Stimulated activated naive B cell treated with anti-CD40 and anti-IgM and Interleukin-4, amounts not matched to agents 10 μg/mL and 1 μg/mL and 100 μg/mL, for 72 hours (primary cell): ENCODE measurements around the gene ZCCHC9.
"Not testable (repeated sequence)": the region's sequence is repeated elsewhere in the genome, so short reads cannot be mapped to it uniquely, and the experiment has no call there.

Source experiments
- ATAC-seq, 2 donors: fragments of 150-1000 bp; cut with Tn5 transposase; replicated peaks; 2 replicates each; pipeline ENCODE4 v1.10.0; 2021; ENCODE audit warnings: moderate library complexity in 1 of 2
- DNase-seq: peaks from one replicate; pipeline ENCODE4 v3.0.0; 2021
- H3K27ac Mint-ChIP-seq: one replicate; pipeline ENCODE4 v1.8.0; 2022; ENCODE audit warnings: mild to moderate bottlenecking, mixed read lengths
- H3K27me3 Mint-ChIP-seq, 2 donors: one replicate each; pipeline ENCODE4 v1.8.0; 2022; ENCODE audit warnings: mixed read lengths in 2 of 2
- H3K36me3 Mint-ChIP-seq, 2 donors: one replicate each; pipeline ENCODE4 v1.8.0; 2022; ENCODE audit warnings: mixed read lengths in 2 of 2, mild to moderate bottlenecking in 1 of 2
- H3K4me1 Mint-ChIP-seq, 2 donors: one replicate each; pipeline ENCODE4 v1.8.0; 2022; ENCODE audit warnings: mixed read lengths in 2 of 2, mild to moderate bottlenecking in 1 of 2
- H3K4me3 Mint-ChIP-seq, 2 donors: one replicate each; pipeline ENCODE4 v1.8.0; 2022; ENCODE audit warnings: mild to moderate bottlenecking in 2 of 2, mixed read lengths in 2 of 2, moderate library complexity in 1 of 2
- H3K9me3 Mint-ChIP-seq, 2 donors: one replicate each; pipeline ENCODE4 v1.8.0; 2022; ENCODE audit warnings: mixed read lengths in 2 of 2, mild to moderate bottlenecking in 1 of 2

The ZCCHC9 gene

DNA sequence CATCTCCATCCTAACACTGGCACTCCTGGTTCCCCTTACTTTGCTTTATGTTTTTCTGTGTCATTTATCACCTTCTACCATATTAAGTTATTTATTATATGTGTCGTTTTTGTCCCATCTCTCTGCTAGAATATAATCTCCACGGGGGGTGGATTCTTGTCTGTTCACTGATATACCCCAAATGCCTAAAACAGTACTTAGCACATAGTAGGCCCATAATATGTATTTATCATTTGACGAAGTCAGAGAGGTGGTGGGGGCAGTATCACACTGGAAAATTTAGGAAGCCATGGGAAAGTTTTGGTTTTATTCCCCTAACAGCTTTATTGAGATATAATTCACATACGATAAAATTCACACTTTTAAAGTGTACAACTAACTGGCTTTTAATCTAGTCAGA is 14.4 kb downstream of the ZCCHC9 start:
- no peak overlapping the region for H3K27ac Mint-ChIP-seq
- no peak overlapping the region for H3K4me3 Mint-ChIP-seq
- H3K9me3 Mint-ChIP-seq: no peaks in the 10 kb centered on the region
- ATAC-seq (no peak), DNase-seq (no peak)
- peaks cover 13 to 16% of the 10 kb centered on the region in 2 donors for H3K36me3 Mint-ChIP-seq
- no peaks in the 10 kb centered on the region for H3K27me3 Mint-ChIP-seq
- H3K4me1 Mint-ChIP-seq: peaks cover 0 to 2% of the 10 kb centered on the region in 2 donors

- H3K4me3 Mint-ChIP-seq: no peak overlapping the region
- H3K36me3 Mint-ChIP-seq: peaks cover 10 to 11% of the 10 kb centered on the region in 2 donors
- DNase-seq: no peak
- H3K9me3 Mint-ChIP-seq: no peaks in the 10 kb centered on the region
- H3K27me3 Mint-ChIP-seq: no peaks in the 10 kb centered on the region
- peaks cover 0 to 2% of the 10 kb centered on the region in 2 donors for H3K4me1 Mint-ChIP-seq
- no peak overlapping the region for H3K27ac Mint-ChIP-seq
- no peak for ATAC-seq
Observed at GRCh38 chr5:81316571-81316970, 15.2 kb downstream of the ZCCHC9 start.

- H3K27ac Mint-ChIP-seq: no peak overlapping the region
- no peaks in the 10 kb centered on the region for H3K9me3 Mint-ChIP-seq
- H3K27me3 Mint-ChIP-seq: no peaks in the 10 kb centered on the region
- H3K36me3 Mint-ChIP-seq: peaks cover 6 to 11% of the 10 kb centered on the region in 2 donors
- H3K4me3 Mint-ChIP-seq: no peak overlapping the region
- peaks cover 0 to 2% of the 10 kb centered on the region in 2 donors for H3K4me1 Mint-ChIP-seq
- no peak for DNase-seq
- ATAC-seq: no peak
Observed at GRCh38 chr5:81317536-81317935, 16.1 kb downstream of the ZCCHC9 start.

DNA sequence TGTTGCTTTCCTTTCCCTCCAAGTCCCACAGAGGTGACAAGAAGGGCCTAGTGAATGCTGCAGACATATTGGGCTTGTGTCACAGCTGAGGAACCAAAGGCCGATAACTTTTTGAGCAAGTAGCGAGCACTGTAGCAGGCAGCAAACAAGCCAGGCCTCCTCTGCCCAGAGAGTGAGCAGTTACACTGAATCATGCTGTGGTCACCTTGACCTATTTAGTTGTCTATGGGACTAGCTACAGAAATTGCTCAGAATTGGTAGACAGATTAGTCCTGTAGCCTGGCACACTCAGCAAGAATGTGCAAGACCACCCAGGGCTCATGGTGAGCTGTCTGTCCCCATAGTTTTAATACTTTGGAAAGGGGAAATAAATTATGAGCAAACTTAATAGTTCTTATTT is 25.2 kb downstream of the ZCCHC9 start:
- ATAC-seq: no peak
- no peaks in the 10 kb centered on the region for H3K9me3 Mint-ChIP-seq

DNA sequence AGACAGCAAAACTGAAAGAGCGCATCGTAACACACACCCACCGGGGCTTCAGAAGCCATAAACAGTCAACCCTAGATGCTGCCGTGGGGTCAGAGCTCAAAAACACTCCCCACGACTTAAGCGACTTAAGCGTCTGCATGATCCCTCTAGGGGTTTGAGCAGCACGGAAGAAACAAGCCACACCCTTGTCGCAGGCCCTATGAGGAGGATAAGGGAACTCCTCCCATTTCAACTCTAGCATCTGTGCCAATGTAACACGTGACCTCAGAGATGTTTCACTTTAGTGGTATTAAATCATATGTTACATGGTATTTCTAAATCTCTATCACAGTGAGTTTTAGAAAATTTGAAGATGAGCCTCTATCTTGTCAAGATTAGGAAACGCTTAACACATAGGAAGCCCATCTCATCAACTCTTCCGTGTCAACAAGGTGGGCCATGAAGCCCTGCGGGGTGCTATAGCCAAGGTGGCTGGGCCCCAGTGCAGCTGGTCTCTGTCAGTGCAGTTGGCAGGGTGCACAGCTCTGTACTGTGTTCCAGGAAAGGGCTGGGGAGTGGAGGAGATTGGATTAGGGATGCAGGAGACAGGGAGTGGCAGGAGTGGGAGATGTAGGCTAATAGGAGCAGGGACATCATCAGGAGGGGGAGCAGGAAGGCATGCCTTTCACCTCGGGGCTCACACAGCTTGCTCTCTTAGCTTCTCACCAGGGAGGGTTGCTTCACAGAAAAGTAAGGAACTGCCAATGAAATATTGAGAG is 33.1 kb downstream of the ZCCHC9 start:
- H3K27me3 Mint-ChIP-seq: no peaks in the 10 kb centered on the region
- H3K4me3 Mint-ChIP-seq: no peak overlapping the region
- peaks cover 2 to 4% of the 10 kb centered on the region in 2 donors for H3K9me3 Mint-ChIP-seq
- peaks cover 0 to 2% of the 10 kb centered on the region in 2 donors for H3K36me3 Mint-ChIP-seq
- DNase-seq (no peak), ATAC-seq (no peak)
- H3K4me1 Mint-ChIP-seq: no peaks in the 10 kb centered on the region
- H3K27ac Mint-ChIP-seq: no peak overlapping the region

More for the DNA sequence above, 25.2 kb downstream of the ZCCHC9 start:
- H3K4me1 Mint-ChIP-seq: no peaks in the 10 kb centered on the region
- no peak overlapping the region for H3K27ac Mint-ChIP-seq
- H3K36me3 Mint-ChIP-seq: no peaks in the 10 kb centered on the region
- no peaks in the 10 kb centered on the region for H3K27me3 Mint-ChIP-seq
- no peak for DNase-seq
- no peak overlapping the region for H3K4me3 Mint-ChIP-seq

GRCh38 chr5:81335946-81336345 is 34.6 kb downstream of the ZCCHC9 start:
- H3K9me3 Mint-ChIP-seq: peaks cover 2 to 4% of the 10 kb centered on the region in 2 donors
- ATAC-seq (no peak), DNase-seq (no peak)
- H3K4me3 Mint-ChIP-seq: no peak overlapping the region
- no peaks in the 10 kb centered on the region for H3K4me1 Mint-ChIP-seq
- no peaks in the 10 kb centered on the region for H3K27me3 Mint-ChIP-seq
- peaks cover 0 to 2% of the 10 kb centered on the region in 2 donors for H3K36me3 Mint-ChIP-seq
- H3K27ac Mint-ChIP-seq: no peak overlapping the region

DNA sequence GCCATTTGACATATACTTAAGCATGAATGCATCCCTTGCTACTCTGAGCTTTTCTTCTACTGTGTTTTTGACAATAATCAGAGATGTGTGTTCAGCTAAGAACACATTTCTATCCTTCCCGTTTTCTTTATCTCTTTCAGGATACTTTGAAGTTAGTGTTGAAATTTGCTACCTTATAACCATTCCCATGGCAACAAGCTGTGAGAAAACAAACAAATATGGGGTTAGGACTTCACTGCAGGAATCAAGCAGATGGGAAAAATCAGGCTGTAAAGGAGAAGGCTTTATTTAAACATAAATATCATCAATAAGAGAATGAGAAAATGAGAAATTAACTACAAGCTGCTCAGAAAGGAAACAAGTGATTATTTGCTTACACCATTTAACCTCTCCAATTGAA is 35.2 kb downstream of the ZCCHC9 start:
- H3K9me3 Mint-ChIP-seq: peaks cover 2 to 4% of the 10 kb centered on the region in 2 donors
- peaks cover 0 to 2% of the 10 kb centered on the region in 2 donors for H3K36me3 Mint-ChIP-seq
- H3K27me3 Mint-ChIP-seq: no peaks in the 10 kb centered on the region
- ATAC-seq: no peak
- DNase-seq: no peak
- no peaks in the 10 kb centered on the region for H3K4me1 Mint-ChIP-seq
- H3K4me3 Mint-ChIP-seq: no peak overlapping the region
- H3K27ac Mint-ChIP-seq: no peak overlapping the region

GRCh38 chr5:81337803-81338202 is 36.4 kb downstream of the ZCCHC9 start:
- no peak for DNase-seq
- peaks cover 0 to 2% of the 10 kb centered on the region in 2 donors for H3K36me3 Mint-ChIP-seq

GRCh38 chr5:81338213-81338612 is 36.8 kb downstream of the ZCCHC9 start:
- H3K4me1 Mint-ChIP-seq, H3K36me3 Mint-ChIP-seq, H3K27ac Mint-ChIP-seq, H3K9me3 Mint-ChIP-seq, H3K27me3 Mint-ChIP-seq, DNase-seq, ATAC-seq, H3K4me3 Mint-ChIP-seq: not testable (repeated sequence)

More at GRCh38 chr5:81337803-81338202, 36.4 kb downstream of the ZCCHC9 start:
- no peak overlapping the region for H3K4me3 Mint-ChIP-seq
- H3K4me1 Mint-ChIP-seq: no peaks in the 10 kb centered on the region
- H3K27ac Mint-ChIP-seq: no peak overlapping the region
- peaks cover 2 to 4% of the 10 kb centered on the region in 2 donors for H3K9me3 Mint-ChIP-seq
- ATAC-seq: no peak
- no peaks in the 10 kb centered on the region for H3K27me3 Mint-ChIP-seq

GRCh38 chr5:81344736-81345135 is 43.3 kb downstream of the ZCCHC9 start:
- Mint-ChIP-seq H3K27ac (no peak overlapping the region), H3K4me3 (no peak overlapping the region), H3K27me3 (peaks cover 0 to 3% of the 10 kb centered on the region in 2 donors), H3K9me3 (no peaks in the 10 kb centered on the region), H3K4me1 (peaks cover 0 to 4% of the 10 kb centered on the region in 2 donors), H3K36me3 (no peaks in the 10 kb centered on the region)
- ATAC-seq (no peak), DNase-seq (no peak)

GRCh38 chr5:81345411-81346003 is 44.1 kb downstream of the ZCCHC9 start:
- no peak for ATAC-seq

DNA sequence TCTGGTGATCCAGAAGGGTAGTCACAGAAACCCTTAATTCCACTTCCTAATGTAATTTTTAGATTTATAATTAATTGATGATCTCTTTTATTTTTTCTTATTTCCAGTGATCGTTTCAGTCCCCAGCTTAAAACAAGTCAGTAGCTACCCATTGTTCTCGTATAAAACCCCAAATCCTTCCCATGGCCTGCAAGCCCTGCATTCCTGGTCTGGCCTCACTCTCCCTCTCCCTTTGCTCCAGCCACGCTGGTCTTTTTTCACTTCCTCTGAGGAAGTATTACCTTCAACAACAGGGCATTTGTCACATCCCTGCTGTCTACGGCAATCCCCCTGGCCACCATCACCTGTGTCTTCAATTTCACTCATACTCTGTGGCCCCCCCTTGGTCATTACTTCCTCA is 47.8 kb downstream of the ZCCHC9 start:
- no peak overlapping the region for H3K4me3 Mint-ChIP-seq
- no peaks in the 10 kb centered on the region for H3K9me3 Mint-ChIP-seq
- DNase-seq: no peak
- ATAC-seq: no peak
- H3K4me1 Mint-ChIP-seq: peaks cover 0 to 4% of the 10 kb centered on the region in 2 donors
- no peak overlapping the region for H3K27ac Mint-ChIP-seq
- H3K27me3 Mint-ChIP-seq: peaks cover 0 to 3% of the 10 kb centered on the region in 2 donors
- H3K36me3 Mint-ChIP-seq: no peaks in the 10 kb centered on the region

More at GRCh38 chr5:81345411-81346003, 44.1 kb downstream of the ZCCHC9 start:
- H3K4me3 Mint-ChIP-seq: no peak overlapping the region
- H3K36me3 Mint-ChIP-seq: no peaks in the 10 kb centered on the region
- no peaks in the 10 kb centered on the region for H3K9me3 Mint-ChIP-seq
- H3K4me1 Mint-ChIP-seq: peaks cover 0 to 4% of the 10 kb centered on the region in 2 donors
- no peak for DNase-seq
- peaks cover 0 to 3% of the 10 kb centered on the region in 2 donors for H3K27me3 Mint-ChIP-seq
- no peak overlapping the region for H3K27ac Mint-ChIP-seq

DNA sequence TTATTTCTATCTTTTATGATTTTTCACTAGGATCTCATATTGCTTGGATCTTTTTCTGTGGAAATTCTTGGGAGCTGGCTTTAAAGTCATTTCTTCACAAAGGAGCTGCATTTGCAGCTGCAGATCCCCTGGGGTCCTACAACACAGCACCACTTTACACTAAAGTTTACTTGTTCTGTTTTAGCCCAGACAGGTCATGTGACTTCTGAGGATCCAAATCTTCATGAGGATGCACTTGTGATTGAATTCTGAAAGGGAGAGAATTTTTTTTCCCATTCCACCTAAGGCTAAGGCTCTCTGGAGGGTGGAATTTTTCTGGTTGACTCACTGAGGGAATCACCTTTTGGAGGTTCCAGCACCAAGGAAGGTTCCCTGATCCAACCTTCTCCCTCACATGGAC is 49.1 kb downstream of the ZCCHC9 start:
- ATAC-seq (no peak), DNase-seq (no peak)
- H3K27me3 Mint-ChIP-seq: peaks cover 0 to 3% of the 10 kb centered on the region in 2 donors
- H3K9me3 Mint-ChIP-seq: no peaks in the 10 kb centered on the region
- H3K36me3 Mint-ChIP-seq: no peaks in the 10 kb centered on the region
- no peak overlapping the region for H3K27ac Mint-ChIP-seq
- H3K4me1 Mint-ChIP-seq: peaks cover 0 to 4% of the 10 kb centered on the region in 2 donors
- H3K4me3 Mint-ChIP-seq: no peak overlapping the region

DNA sequence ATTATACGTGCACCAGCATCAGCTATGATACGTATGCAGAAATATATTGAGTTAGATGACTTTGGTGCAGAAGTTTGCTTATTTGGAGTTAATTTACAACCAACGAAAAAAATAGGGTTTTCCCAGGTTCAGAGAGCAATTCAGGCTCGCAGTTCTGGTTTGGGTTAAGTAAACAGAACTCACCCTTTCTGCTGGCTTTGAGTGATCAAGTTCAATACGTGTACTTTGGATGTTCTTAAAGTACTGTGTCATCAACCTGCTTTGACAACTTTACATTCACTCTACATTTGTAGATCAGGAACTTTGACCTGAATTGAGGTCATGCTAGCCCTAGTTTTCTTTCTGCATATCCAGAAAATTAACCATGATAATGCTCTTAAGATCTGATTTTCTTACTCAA is 51.8 kb downstream of the ZCCHC9 start:
- DNase-seq (no peak), ATAC-seq (no peak)
- H3K27ac Mint-ChIP-seq: no peak overlapping the region
- no peak overlapping the region for H3K4me3 Mint-ChIP-seq
- no peaks in the 10 kb centered on the region for H3K9me3 Mint-ChIP-seq
- H3K27me3 Mint-ChIP-seq: peaks cover 0 to 3% of the 10 kb centered on the region in 2 donors
- peaks cover 0 to 4% of the 10 kb centered on the region in 2 donors for H3K4me1 Mint-ChIP-seq
- H3K36me3 Mint-ChIP-seq: no peaks in the 10 kb centered on the region

DNA sequence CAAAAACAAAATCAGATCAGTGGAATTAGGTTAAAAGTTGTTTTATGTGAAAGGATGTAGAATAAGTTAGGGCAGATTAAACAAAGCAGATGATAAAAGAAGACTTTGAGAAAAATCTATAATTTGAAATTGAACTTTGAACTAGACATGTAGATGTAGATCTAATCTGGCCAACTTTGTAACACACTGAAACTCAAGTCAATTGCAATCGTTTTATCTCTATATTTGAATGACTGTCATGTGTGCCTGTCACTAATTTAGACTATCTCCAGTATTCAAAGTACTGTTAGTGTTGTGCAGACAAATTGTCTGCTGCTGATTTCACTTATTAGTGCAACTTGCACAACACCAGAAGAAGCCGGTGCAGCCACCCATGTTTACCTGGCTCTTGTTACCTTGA is 52.7 kb downstream of the ZCCHC9 start:
- DNase-seq (no peak), ATAC-seq (no peak)
- Mint-ChIP-seq H3K9me3 (no peaks in the 10 kb centered on the region), H3K4me3 (no peak overlapping the region), H3K27me3 (peaks cover 0 to 6% of the 10 kb centered on the region in 2 donors), H3K4me1 (peaks cover 0 to 4% of the 10 kb centered on the region in 2 donors), H3K36me3 (no peaks in the 10 kb centered on the region), H3K27ac (no peak overlapping the region)
